ENCODE results near the gene TMPRSS13. TPM values are rescaled to one million over a fixed set of nuclear protein-coding genes. Genes with fewer than 3 reads are reported as not detected.

Gene TMPRSS13
- polyA plus RNA-seq, 2 of the 4 experiments (the other 2 are of a cell fraction) = not detected

DNA sequence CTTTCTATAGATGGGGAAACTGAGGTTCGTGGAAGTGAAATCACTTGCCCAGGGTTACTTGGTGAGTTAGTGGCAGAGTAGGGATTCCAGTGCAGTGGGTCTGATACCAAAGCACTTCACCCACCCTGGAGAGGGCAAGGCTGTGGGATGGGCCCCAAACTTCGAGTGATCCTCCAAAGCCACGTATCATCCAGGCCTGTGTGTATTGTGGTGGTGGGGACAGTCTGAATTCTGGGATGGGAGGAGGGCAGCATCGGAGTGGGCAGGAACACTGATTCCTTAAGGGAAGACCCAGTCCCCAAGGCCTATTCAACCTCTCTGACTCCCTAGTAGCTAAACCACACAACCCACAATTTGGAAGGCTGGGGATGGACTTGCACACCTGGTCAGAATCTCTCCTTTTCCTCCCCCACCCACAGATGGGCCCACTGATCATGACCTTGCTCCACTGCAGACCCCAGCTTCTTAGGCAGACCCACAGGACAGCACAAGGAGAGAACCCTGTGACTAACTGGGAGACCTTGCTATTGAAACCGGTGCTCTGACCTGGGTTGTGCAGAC is 11.5 kb downstream of the TMPRSS13 start:
- no peak for FAIRE-seq
- TF ChIP-seq, protein P1, sequence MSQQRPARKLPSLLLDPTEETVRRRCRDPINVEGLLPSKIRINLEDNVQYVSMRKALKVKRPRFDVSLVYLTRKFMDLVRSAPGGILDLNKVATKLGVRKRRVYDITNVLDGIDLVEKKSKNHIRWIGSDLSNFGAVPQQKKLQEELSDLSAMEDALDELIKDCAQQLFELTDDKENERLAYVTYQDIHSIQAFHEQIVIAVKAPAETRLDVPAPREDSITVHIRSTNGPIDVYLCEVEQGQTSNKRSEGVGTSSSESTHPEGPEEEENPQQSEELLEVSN (IDR thresholded peaks at IDR 0.05; ENCODE audit: borderline replicate concordance, low read depth) = no peak
- TF ChIP-seq RARB (CRISPR knock-in tag; IDR thresholded peaks at IDR 0.05) (no peak), EHF (CRISPR knock-in tag; IDR thresholded peaks at IDR 0.05) (no peak), HOXA7 (CRISPR knock-in tag; IDR thresholded peaks at IDR 0.05) (no peak)
- Histone ChIP-seq H3K4me2 (no peak overlapping the region), H3K9me3 (no peaks in the 10 kb centered on the region), H3K4me3 (no peak overlapping the region), H3K4me1 (no peaks in the 10 kb centered on the region), H3K27ac (no peak overlapping the region)
- ChIA-PET CTCF (no interaction called here), POLR2A (no interaction called here)
- 44% methylated on average over 3 of the region's 5 CpGs for WGBS (ENCODE audit: missing lambda C conversion rate)
- DNase-seq (ENCODE audit: low read depth in 1 of 2, low spot score in 1 of 2) = no peak
- ATAC-seq = no peak

DNA sequence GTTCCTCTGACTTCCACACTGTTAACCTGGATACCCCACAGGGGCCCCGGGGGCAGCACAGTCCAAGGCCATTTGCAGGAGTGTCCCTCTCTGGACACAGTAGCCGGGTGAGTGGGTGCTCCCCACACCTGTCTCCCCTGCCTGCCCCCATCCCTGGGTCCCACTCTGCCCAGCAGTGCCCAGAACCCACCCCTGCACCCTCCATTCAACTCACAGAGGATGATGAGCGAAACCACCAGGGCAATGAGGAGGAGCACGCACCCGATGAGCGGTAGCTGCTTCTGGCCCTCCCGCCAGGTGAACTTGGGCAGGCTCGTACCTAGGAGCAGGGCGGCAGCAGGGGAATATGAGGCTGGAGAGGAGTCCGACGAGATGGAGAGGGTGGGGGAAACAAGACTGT is 12.2 kb downstream of the TMPRSS13 start:
- Histone ChIP-seq H3K27ac (no peak overlapping the region), H3K4me1 (no peaks in the 10 kb centered on the region), H3K4me2 (no peak overlapping the region), H3K4me3 (no peak overlapping the region), H3K9me3 (no peaks in the 10 kb centered on the region)
- TF ChIP-seq PHF8 (IDR thresholded peaks at IDR 0.05; ENCODE audit: borderline replicate concordance, low read depth) = no peak
- no peak for TF ChIP-seq ZNF302 (CRISPR knock-in tag; IDR thresholded peaks at IDR 0.05)
- TF ChIP-seq KDM1A (IDR thresholded peaks at IDR 0.05; ENCODE audit: low read depth) = no peak
- TF ChIP-seq, protein P2, sequence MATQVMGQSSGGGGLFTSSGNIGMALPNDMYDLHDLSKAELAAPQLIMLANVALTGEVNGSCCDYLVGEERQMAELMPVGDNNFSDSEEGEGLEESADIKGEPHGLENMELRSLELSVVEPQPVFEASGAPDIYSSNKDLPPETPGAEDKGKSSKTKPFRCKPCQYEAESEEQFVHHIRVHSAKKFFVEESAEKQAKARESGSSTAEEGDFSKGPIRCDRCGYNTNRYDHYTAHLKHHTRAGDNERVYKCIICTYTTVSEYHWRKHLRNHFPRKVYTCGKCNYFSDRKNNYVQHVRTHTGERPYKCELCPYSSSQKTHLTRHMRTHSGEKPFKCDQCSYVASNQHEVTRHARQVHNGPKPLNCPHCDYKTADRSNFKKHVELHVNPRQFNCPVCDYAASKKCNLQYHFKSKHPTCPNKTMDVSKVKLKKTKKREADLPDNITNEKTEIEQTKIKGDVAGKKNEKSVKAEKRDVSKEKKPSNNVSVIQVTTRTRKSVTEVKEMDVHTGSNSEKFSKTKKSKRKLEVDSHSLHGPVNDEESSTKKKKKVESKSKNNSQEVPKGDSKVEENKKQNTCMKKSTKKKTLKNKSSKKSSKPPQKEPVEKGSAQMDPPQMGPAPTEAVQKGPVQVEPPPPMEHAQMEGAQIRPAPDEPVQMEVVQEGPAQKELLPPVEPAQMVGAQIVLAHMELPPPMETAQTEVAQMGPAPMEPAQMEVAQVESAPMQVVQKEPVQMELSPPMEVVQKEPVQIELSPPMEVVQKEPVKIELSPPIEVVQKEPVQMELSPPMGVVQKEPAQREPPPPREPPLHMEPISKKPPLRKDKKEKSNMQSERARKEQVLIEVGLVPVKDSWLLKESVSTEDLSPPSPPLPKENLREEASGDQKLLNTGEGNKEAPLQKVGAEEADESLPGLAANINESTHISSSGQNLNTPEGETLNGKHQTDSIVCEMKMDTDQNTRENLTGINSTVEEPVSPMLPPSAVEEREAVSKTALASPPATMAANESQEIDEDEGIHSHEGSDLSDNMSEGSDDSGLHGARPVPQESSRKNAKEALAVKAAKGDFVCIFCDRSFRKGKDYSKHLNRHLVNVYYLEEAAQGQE (IDR thresholded peaks at IDR 0.05) = no peak
- no peak for TF ChIP-seq HEYL (CRISPR knock-in tag; IDR thresholded peaks at IDR 0.05)
- no peak for TF ChIP-seq CHD2 (IDR thresholded peaks at IDR 0.05; ENCODE audit: low read length, partially characterized antibody)
- no peak for TF ChIP-seq MAFK (IDR thresholded peaks at IDR 0.05; ENCODE audit: partially characterized antibody)
- no peak for TF ChIP-seq POLR2A (IDR thresholded peaks at IDR 0.05; ENCODE audit: low read length)
- TF ChIP-seq, protein P3, sequence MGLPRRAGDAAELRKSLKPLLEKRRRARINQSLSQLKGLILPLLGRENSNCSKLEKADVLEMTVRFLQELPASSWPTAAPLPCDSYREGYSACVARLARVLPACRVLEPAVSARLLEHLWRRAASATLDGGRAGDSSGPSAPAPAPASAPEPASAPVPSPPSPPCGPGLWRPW (IDR thresholded peaks at IDR 0.05) = no peak
- ChIA-PET POLR2A (no interaction called here), CTCF (no interaction called here)
- FAIRE-seq (no peak), DNase-seq (ENCODE audit: low read depth in 1 of 2, low spot score in 1 of 2) (no peak), ATAC-seq (no peak)
- 81% methylated on average over 9 of the region's 11 CpGs for WGBS (ENCODE audit: missing lambda C conversion rate)

DNA sequence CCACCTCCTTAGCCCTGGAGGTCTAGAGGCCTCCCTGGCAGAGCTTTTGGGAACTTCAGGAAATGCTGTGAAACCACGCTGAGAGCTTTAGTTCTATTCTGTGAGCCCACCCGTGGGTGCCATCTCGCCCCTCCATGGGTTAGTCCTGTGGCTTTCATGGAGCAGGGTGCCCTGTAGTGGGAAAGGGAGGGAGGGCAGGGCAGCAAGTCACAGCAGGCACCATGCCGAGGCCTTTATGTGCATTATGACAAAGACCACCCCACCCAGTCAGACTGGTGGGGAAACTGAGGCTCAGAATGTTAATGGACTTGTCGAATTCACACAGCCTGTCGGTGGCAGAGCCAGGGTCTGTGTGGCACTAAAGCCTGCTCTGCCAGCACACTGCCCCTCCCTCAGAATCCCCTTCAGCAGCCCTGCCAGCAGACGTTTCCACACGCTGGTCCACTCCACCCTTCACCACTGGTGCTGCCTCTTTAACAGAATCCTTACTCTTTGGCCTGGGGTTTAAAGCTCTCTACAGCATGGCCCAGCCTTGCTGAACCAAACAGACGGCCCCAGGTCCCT is 13.4 kb downstream of the TMPRSS13 start:
- ChIA-PET POLR2A (no interaction called here), CTCF (interaction anchor here (1.0 kb wide), 1 partner anchor 31 kb away, joined by 3 read pairs; no protein-coding TSS in a partner anchor)
- DNase-seq (ENCODE audit: low read depth in 1 of 2, low spot score in 1 of 2) (no peak), FAIRE-seq (no peak), ATAC-seq (no peak)
- no peaks in the 10 kb centered on the region for H3K9me3 ChIP-seq
- no peak overlapping the region for H3K4me2 ChIP-seq
- no peak overlapping the region for H3K4me3 ChIP-seq
- 31% methylated on average over 6 of the region's 9 CpGs for WGBS (ENCODE audit: missing lambda C conversion rate)
- no peak overlapping the region for H3K27ac ChIP-seq
- no peaks in the 10 kb centered on the region for H3K4me1 ChIP-seq
- TF ChIP-seq EHMT2 (IDR thresholded peaks at IDR 0.05; ENCODE audit: low read depth) (no peak), ZFP36 (IDR thresholded peaks at IDR 0.05; ENCODE audit: borderline replicate concordance, partially characterized antibody) (no peak), CEBPB (IDR thresholded peaks at IDR 0.05) (no peak), ESRRA (IDR thresholded peaks at IDR 0.05; ENCODE audit: borderline replicate concordance, low read length) (no peak), FOXS1 (CRISPR knock-in tag; IDR thresholded peaks at IDR 0.05) (no peak), RAD21 (conservative IDR thresholded peaks at IDR 0.05 in 1 of 2, IDR thresholded peaks at IDR 0.05 in 1 of 2) (no peak), ZSCAN20 (CRISPR knock-in tag; IDR thresholded peaks at IDR 0.05) (no peak)
- TF ChIP-seq, protein P4, sequence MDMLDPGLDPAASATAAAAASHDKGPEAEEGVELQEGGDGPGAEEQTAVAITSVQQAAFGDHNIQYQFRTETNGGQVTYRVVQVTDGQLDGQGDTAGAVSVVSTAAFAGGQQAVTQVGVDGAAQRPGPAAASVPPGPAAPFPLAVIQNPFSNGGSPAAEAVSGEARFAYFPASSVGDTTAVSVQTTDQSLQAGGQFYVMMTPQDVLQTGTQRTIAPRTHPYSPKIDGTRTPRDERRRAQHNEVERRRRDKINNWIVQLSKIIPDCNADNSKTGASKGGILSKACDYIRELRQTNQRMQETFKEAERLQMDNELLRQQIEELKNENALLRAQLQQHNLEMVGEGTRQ (IDR thresholded peaks at IDR 0.05) = no peak
- TF ChIP-seq, protein P5, sequence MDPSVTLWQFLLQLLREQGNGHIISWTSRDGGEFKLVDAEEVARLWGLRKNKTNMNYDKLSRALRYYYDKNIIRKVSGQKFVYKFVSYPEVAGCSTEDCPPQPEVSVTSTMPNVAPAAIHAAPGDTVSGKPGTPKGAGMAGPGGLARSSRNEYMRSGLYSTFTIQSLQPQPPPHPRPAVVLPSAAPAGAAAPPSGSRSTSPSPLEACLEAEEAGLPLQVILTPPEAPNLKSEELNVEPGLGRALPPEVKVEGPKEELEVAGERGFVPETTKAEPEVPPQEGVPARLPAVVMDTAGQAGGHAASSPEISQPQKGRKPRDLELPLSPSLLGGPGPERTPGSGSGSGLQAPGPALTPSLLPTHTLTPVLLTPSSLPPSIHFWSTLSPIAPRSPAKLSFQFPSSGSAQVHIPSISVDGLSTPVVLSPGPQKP (IDR thresholded peaks at IDR 0.05; ENCODE audit: low read depth, low read length) = no peak
- TF ChIP-seq, protein P2 (IDR thresholded peaks at IDR 0.05) = no peak
- TF ChIP-seq, protein P1 (IDR thresholded peaks at IDR 0.05; ENCODE audit: borderline replicate concordance, low read depth) = no peak

All from A549 (cell line).